Suprapubic skin (tissue), 4 donors: Measurements from ENCODE around the gene VAV2. TPM values are rescaled to one million over a fixed set of nuclear protein-coding genes. Genes with fewer than 3 reads are reported as not detected.

Experiments
- DNase-seq, 2 donors: peaks; one replicate each; pipeline ENCODE4 v3.0.0-alpha.2; 2019; ENCODE audit warnings: low spot score in 2 of 2
- H3K27ac ChIP-seq: fragments of 200-600 bp; sonication (generic); one replicate; pipeline ENCODE4 v1.5.1; 2019
- H3K27me3 ChIP-seq: fragments of 200-600 bp; sonication (generic); one replicate; pipeline ENCODE4 v1.5.1; 2019
- H3K36me3 ChIP-seq: fragments of 200-600 bp; sonication (generic); one replicate; pipeline ENCODE4 v1.5.1; 2019
- H3K4me1 ChIP-seq: fragments of 200-600 bp; sonication (generic); one replicate; pipeline ENCODE4 v1.5.1; 2019
- H3K4me3 ChIP-seq: fragments of 200-600 bp; sonication (generic); one replicate; pipeline ENCODE4 v1.5.1; 2019; ENCODE audit warnings: mild to moderate bottlenecking
- H3K9me3 ChIP-seq: fragments of 200-600 bp; sonication (generic); one replicate; pipeline ENCODE4 v1.5.1; 2019
- CTCF ChIP-seq, 2 donors: fragments of 200-600 bp in 1 of 2; fragments of 450-650 bp in 1 of 2; sonication (generic) in 1 of 2; IDR thresholded peaks; one replicate each; pipeline ENCODE4 v1.5.1; 2016 to 2019; ENCODE audit warnings: antibody characterized with exemption in 2 of 2, mild to moderate bottlenecking in 1 of 2, moderate library complexity in 1 of 2
- EP300 ChIP-seq: sonication (generic); formaldehyde crosslinking; IDR thresholded peaks from one replicate; pipeline ENCODE4 v1.6.1; 2017; ENCODE audit warnings: antibody characterized with exemption
- POLR2A ChIP-seq, 2 donors: fragments of 450-650 bp; IDR thresholded peaks; one replicate each; pipeline ENCODE4 v1.6.1; 2017; ENCODE audit warnings: antibody characterized with exemption in 2 of 2, mild to moderate bottlenecking in 2 of 2, moderate library complexity in 2 of 2
- POLR2AphosphoS5 ChIP-seq, 3 donors: sonication (generic); formaldehyde crosslinking; IDR thresholded peaks; one replicate each; pipeline ENCODE4 v1.6.1; 2017; ENCODE audit warnings: antibody characterized with exemption in 3 of 3
- WGBS: methylation state at CpG from one replicate; pipeline ENCODE4 v1.1.5; 2018; 5-methylcytosine and 5-hydroxymethylcytosine counted together
- total RNA-seq, 4 donors: library from RNA; depleted of rRNA; stranded (reverse); fragments of >200 nt; gene quantifications; one replicate each; pipeline ENCODE4 v1.1.0, GENCODE V29; 2016

Gene VAV2
- total RNA-seq, 4 donors from 2014 or later: 5.2 to 10.3 (median 6.4) TPM

GRCh38 chr9:133717113-133718031 lies 274.8 kb downstream of the VAV2 start:
- no peaks in the 10 kb centered on the region for H3K36me3 ChIP-seq
- peak in 1 of 2 donors; percentile 61 for DNase-seq
- H3K27ac ChIP-seq: no peak overlapping the region
- TF ChIP-seq POLR2AphosphoS5 (IDR thresholded peaks at IDR 0.05): no peak
- TF ChIP-seq POLR2A (IDR thresholded peaks at IDR 0.05): no peak
- no peak for TF ChIP-seq CTCF (IDR thresholded peaks at IDR 0.05)
- TF ChIP-seq EP300: no peak
- WGBS: 93% methylated on average over 9 of the region's 20 CpGs
- H3K4me1 ChIP-seq: no peaks in the 10 kb centered on the region
- H3K4me3 ChIP-seq: no peak overlapping the region
- H3K9me3 ChIP-seq: no peaks in the 10 kb centered on the region
- H3K27me3 ChIP-seq: peaks cover 30% of the 10 kb centered on the region

DNA sequence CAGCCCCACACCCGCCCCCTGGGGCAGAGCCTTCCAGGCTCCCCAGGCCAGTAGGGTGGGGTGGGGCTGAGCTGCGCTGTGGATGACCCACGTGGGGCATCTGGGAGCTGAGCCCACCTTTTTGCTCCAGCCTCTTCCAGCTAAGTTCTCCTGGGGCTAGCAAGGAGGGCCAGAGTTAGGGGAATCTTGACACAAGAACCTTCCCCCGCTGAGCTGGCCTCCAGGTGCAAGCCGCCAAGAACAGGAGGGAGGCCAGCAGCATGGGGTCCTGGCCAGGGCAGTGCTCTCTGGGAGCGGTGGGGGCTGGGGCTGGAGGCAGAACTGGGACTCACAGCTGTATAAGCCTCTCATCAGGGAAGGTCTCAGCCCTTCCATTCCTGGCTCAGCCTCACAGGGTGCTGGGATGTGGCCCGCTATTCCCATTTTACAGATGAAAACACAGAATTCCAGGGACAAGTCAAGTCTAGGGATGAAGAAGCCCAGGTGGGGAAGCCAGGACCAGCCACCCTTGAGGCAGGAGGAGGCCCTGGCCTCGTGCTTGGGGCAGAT lies 275.5 kb downstream of the VAV2 start:
- H3K36me3 ChIP-seq: no peaks in the 10 kb centered on the region
- no peak for TF ChIP-seq POLR2A (IDR thresholded peaks at IDR 0.05)
- TF ChIP-seq EP300: no peak
- TF ChIP-seq POLR2AphosphoS5 (IDR thresholded peaks at IDR 0.05): no peak
- TF ChIP-seq CTCF (IDR thresholded peaks at IDR 0.05): no peak
- H3K4me1 ChIP-seq: no peaks in the 10 kb centered on the region
- H3K27ac ChIP-seq: no peak overlapping the region
- no peak overlapping the region for H3K4me3 ChIP-seq
- 92% methylated on average over 4 of the region's 8 CpGs for WGBS
- peaks cover 35% of the 10 kb centered on the region for H3K27me3 ChIP-seq
- no peaks in the 10 kb centered on the region for H3K9me3 ChIP-seq
- peak in 1 of 2 donors; percentile 47 for DNase-seq

- peak overlapping the region; percentile 27 for H3K27ac ChIP-seq
- H3K4me3 ChIP-seq: no peak overlapping the region
- H3K36me3 ChIP-seq: no peaks in the 10 kb centered on the region
- TF ChIP-seq CTCF (IDR thresholded peaks at IDR 0.05) (no peak), EP300 (no peak), POLR2AphosphoS5 (IDR thresholded peaks at IDR 0.05) (no peak), POLR2A (IDR thresholded peaks at IDR 0.05) (no peak)
- WGBS: 46% methylated on average over 12 of the region's 21 CpGs
- H3K27me3 ChIP-seq: peaks cover 35% of the 10 kb centered on the region
- peak; percentile 55 to 74 for DNase-seq
- H3K9me3 ChIP-seq: no peaks in the 10 kb centered on the region
- H3K4me1 ChIP-seq: no peaks in the 10 kb centered on the region
These were observed 276.1 kb downstream of the VAV2 start for GRCh38 chr9:133715866-133716563.

DNA sequence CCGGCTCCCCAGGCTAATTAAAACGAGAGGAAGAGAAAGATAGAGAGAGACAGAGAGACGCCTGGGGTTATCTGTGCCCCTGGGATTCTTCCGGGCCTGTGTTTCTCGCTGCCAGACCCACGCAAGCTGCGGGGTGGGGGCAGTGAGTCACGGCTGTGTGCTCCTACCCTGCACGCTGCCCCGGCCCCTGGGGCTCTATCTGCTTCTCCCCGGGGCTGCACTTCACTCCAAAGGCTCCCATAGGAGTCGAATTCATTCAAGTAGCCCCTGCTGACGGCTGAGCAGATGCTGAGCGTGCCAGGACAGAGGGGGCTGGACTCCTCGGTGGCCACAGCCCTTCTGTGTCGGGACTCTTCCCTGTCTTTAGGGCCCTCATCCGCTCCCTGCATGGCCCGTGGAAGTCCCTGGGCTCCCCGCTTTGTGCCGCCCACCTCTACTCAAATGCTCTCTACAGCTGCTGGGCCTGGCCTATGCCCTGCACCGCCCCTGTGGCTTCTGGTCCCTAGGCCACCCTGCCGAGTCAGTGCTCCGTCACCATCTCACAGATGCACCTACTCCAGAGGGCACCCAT lies 276.7 kb downstream of the VAV2 start:
- Histone ChIP-seq H3K36me3 (no peaks in the 10 kb centered on the region), H3K27me3 (peaks cover 35% of the 10 kb centered on the region), H3K4me3 (no peak overlapping the region), H3K4me1 (no peaks in the 10 kb centered on the region), H3K27ac (peak overlapping the region; percentile 27), H3K9me3 (no peaks in the 10 kb centered on the region)
- peak in 1 of 2 donors; percentile 56 for DNase-seq
- WGBS: 63% methylated on average over 21 of the region's 23 CpGs
- TF ChIP-seq POLR2AphosphoS5 (IDR thresholded peaks at IDR 0.05): no peak
- TF ChIP-seq POLR2A (IDR thresholded peaks at IDR 0.05): no peak
- no peak for TF ChIP-seq EP300
- no peak for TF ChIP-seq CTCF (IDR thresholded peaks at IDR 0.05)
